GM21619 (cell line): ENCODE data around the gene RPL21.
"Not testable (repeated sequence)": the region's sequence is repeated elsewhere in the genome, so short reads cannot be mapped to it uniquely, and the experiment has no call there.

Source experiments
- ATAC-seq: cut with Tn5 transposase; IDR thresholded peaks from one replicate; pipeline ENCODE4 v1.9.1; 2021; ENCODE audit not compliant: unreplicated experiment

RPL21 gene

GRCh38 chr13:27251166-27252091, at the start of gene RPL21:
Gene RPL21, plus strand, starts transcription at chr13:27251558. Its CDS starts 2,219 bp downstream, at chr13:27253777.
- peak; percentile 94 for ATAC-seq

- no peak for ATAC-seq
These were observed 49.7 kb upstream of the RPL21 start for GRCh38 chr13:27201661-27202060.

- ATAC-seq, result no peak
These were observed 48.2 kb upstream of the RPL21 start for GRCh38 chr13:27203186-27203585.

DNA sequence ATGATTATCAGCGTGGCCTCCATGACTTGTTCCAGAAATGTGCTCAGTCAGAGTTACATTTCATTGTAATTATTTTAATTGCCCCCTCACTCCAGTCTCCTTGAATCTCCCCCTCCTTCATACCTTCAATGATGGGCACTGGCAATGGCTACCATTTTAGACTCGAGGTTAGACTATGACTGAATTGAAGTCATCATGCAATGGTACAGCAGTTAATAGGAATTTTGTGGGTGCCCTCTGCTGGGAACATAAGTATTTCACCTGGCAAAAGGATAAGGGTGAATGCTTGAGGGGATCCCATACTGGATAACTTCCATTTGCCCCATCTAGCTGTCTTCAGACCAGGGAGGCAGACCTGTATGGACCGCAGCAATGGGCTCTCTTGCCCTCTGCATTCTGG, 47.5 kb upstream of the RPL21 start:
- ATAC-seq, result no peak

DNA sequence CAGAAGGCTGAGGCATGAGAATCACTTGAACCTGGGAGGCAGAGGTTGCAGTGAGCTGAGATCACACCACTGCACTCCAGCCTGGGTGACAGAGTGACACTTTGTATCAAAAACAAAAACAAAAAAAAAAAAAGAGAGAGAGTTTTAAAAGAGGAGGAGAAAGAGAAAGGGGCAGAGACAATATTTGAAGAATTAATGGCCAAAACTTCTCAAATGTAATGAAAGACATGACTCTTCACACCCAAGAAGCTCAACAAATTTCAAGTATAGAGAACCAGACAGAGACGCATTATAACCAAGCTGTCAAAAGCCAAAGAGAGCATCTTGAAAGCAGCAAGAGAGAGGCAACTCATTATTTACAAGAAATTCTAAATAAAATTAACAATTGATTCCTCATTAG, 42.8 kb upstream of the RPL21 start:
- ATAC-seq, result no peak

DNA sequence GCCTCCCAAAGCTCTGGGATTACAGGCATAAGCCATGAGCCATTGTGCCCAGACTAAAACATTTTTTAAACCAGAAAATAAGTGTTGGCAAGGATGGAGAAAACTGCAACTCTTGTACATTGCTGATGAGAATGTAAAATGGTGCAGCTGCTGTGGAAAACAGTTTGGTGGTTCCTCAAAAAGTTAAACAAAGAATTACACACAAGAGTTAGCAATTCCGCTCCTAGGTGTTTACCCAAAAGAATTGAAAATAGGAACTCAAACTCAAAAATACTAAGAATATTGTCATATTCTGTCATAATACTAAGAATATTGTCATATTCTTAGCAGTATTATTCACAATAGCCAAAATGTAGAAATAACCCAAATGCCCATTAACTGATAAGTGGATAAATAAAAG, 40.1 kb upstream of the RPL21 start:
- no peak for ATAC-seq

DNA sequence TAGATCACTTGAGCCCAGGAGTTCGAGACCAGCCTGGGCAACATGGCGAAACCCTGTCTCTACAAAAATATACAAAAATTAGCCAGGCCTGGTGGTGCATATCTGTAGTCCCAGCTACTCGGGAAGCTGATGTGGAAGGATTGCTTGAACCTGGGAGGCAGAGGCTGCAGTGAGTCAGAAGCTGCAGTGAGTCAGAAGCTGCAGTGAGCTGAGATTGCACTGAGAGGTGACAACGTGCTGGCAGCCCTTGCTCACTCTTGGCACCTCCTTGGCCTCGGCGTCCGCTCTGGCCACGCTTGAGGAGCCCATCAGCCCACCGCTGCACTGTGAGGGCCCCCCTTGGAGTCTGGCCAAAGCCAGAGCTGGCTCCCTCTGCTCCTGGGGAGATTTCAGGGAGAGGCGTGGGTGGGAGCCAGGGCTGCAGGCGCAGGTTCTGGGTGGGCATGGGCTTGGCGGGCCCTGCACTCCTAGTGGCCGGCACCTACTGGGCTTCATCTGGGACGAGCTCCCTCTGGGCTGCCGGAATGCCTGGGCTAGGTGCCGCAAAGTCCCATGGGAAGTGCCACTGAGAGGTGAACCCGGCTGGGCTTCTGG, 39.5 kb upstream of the RPL21 start:
- no peak for ATAC-seq

- not testable (repeated sequence) for ATAC-seq
These were observed 38.0 kb upstream of the RPL21 start for GRCh38 chr13:27213386-27213785.

DNA sequence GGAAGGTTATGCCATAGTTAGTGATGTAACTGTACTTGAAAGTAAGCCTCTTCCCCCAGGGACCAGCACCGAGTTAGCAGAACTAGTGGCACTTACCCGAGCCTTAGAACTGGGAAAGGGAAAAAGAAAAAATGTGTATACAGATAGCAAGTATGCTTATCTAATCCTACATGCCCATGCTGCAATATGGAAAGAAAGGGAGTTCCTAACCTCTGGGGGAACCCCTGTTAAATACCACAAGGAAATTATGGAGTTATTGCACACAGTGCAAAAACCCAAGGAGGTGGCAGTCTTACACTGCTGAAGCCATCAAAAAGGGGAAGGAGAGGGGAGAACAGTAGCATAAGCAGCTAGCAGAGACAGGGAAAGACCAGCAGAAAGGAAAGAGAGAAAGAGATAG, 33.6 kb upstream of the RPL21 start:
- ATAC-seq, result not testable (repeated sequence)

GRCh38 chr13:27218861-27219260, 32.5 kb upstream of the RPL21 start:
- ATAC-seq, result not testable (repeated sequence)

DNA sequence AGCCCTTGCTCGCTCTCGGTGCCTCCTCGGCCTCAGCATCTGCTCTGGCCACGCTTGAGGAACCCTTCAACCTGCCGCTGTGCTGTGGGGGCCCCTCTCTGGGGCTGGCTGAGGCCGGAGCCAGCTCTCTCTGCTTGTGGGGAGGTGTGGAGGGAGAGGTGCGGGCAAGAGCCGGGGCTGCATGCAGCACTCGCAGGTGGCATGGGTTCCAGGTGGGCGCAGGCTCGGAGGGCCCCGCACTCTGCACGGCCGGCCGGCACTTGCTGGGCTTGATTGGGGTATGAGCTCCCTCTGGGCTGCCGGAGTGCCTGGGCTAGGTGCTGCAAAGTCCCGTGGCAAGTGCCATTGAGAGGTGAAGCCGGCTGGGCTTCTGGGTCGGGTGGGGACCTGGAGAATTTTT, 31.7 kb upstream of the RPL21 start:
- no peak for ATAC-seq

- ATAC-seq, result peak; percentile 65
These were observed 29.3 kb upstream of the RPL21 start for GRCh38 chr13:27222100-27222499.

DNA sequence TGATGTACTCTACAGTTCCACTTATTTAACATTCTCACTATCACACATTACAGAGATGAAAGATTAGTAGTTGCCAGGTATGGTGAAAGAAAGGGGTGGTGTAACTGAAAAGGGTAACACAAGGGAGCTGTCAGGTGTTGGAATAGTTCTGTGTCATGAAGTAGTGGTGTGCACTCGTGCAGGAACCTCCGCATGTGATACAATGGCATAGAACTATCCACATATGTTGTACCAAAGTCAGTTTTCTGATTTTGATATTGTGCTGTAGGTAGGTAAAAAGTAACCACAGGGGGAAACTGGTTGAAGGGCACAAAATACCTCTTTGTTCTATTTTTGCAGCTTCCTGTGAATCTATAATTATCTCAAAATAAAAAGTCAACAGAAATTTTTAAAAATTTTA, 24.4 kb upstream of the RPL21 start:
- ATAC-seq, result no peak

GRCh38 chr13:27228131-27228530, 23.2 kb upstream of the RPL21 start:
- ATAC-seq, result no peak

DNA sequence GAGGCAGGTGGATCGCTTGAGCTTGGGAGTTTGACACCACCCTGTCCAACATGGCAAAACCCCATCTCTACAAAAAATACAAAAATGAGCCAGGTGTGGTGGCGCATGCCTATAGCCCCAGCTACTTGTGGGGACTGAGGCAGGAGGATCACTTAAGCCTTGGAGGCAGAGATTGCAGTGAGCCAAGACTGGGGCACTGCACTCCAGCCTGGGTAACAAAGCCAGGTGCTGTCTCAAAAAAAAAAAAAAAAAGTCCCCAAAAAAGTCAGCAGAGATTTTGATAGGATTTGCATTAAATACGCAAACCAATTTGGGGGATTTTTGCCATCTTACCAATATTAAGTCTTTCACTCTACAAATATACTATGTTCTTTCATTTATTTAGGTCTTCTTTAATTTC, 21.7 kb upstream of the RPL21 start:
- ATAC-seq, result no peak

GRCh38 chr13:27233964-27234363, 17.4 kb upstream of the RPL21 start:
- ATAC-seq, result no peak

DNA sequence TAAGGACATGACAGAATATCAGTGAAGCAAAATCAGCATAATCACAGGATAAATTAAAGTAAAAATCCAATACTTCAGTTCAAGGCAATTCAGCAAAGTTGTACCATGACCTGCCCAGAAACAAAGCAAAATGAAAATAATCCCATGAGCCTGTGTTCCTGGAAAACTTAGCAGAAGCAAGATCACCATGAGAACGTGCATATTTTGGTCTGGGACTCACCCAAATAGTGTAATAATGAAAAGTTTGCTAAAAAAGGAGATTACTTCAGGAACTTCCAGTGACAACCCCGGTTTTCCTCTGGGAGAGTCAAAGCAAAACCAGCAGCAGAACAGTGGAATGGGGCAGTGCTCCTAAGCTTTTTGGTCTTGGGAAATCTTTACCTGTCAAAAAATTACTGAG, 14.9 kb upstream of the RPL21 start:
- ATAC-seq, result no peak

- no peak for ATAC-seq
These were observed 8.7 kb upstream of the RPL21 start for GRCh38 chr13:27242702-27243101.

DNA sequence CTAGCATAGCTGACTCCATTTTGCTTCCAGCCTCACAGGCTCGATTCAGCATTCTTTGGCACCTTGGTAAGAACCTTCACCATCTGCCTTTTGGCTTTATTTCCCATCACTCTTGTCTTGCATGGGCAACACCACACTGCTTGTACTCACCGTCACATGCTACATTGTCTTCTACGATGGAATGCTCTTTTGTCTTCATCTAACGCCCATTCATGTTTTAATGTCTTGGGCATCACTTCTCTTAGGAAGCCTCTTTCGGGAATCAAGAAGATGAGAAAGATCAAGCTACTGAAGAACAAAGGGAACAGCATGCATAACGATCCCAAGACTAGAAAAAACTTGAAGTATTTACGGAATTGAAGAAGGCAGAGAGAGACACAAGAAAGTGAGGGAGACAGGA, 5.7 kb upstream of the RPL21 start:
- ATAC-seq, result no peak

DNA sequence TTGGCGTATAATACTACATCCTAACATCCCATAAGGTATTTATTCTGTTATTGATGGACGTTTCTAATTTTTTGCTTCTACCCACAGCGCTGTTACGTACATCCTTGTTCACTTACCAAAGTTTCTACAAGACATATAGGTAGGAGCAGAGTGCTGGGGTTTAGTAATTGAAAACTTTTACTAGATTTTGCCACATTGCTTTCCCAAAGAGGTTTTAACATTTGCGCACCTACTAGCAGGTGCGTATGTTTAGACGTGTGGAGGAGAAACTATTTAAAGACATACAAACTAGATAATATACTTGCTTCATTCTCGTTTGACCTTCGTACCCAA, 559 bp upstream of the RPL21 start:
- peak; percentile 8 for ATAC-seq

GRCh38 chr13:27252467-27252866, 1.1 kb downstream of the RPL21 start:
- no peak for ATAC-seq

DNA sequence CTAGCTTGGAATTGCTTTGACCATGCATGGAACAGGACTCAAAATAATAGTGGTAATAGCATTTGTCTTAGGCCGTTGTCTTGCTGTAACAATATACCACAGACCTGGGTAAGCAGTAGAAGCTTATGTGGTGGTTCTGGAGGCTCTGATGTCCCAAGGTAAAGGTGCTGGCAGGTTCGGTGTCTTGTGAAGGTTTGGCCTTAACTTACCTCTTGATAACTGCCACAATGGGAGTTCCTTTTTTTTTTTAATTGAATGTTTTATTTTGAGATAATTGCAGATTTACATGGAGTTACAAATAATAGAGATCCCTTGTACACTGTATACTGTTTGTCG, 5.8 kb downstream of the RPL21 start:
- no peak for ATAC-seq
